Muscle layer of duodenum (tissue), 2 donors: Measurements from ENCODE around the gene MSRB1.
"Not testable (repeated sequence)": the region's sequence is repeated elsewhere in the genome, so short reads cannot be mapped to it uniquely, and the experiment has no call there.

Source experiments
- H3K27ac ChIP-seq: one replicate; pipeline ENCODE4 v1.7.0; 2013; ENCODE audit warnings: mild to moderate bottlenecking, low read length
- H3K27me3 ChIP-seq: one replicate; pipeline ENCODE4 v1.7.0; 2013; ENCODE audit warnings: low read depth, mild to moderate bottlenecking, control low read depth, low read length
- H3K36me3 ChIP-seq, 2 donors: one replicate each; pipeline ENCODE4 v1.7.0; 2013; ENCODE audit warnings: low read length in 2 of 2, control low read depth in 1 of 2, mild to moderate bottlenecking in 1 of 2; ENCODE audit not compliant: insufficient read depth in 2 of 2, control insufficient read depth in 1 of 2
- H3K4me1 ChIP-seq, 2 donors: one replicate each; pipeline ENCODE4 v1.7.0; 2013; ENCODE audit warnings: low read length in 2 of 2, mild to moderate bottlenecking in 2 of 2, control low read depth in 1 of 2, moderate library complexity in 1 of 2; ENCODE audit not compliant: insufficient read depth in 2 of 2, control insufficient read depth in 1 of 2
- H3K4me3 ChIP-seq, 2 donors: one replicate each; pipeline ENCODE4 v1.7.0; 2013; ENCODE audit warnings: low read length in 2 of 2, low read depth in 1 of 2, mild to moderate bottlenecking in 1 of 2
- H3K9me3 ChIP-seq, 2 donors: one replicate each; pipeline ENCODE4 v1.7.0; 2013; ENCODE audit warnings: low read length in 2 of 2, control low read depth in 1 of 2, mild to moderate bottlenecking in 1 of 2; ENCODE audit not compliant: control insufficient read depth in 1 of 2
- donor health status: healthy.

Gene MSRB1

DNA sequence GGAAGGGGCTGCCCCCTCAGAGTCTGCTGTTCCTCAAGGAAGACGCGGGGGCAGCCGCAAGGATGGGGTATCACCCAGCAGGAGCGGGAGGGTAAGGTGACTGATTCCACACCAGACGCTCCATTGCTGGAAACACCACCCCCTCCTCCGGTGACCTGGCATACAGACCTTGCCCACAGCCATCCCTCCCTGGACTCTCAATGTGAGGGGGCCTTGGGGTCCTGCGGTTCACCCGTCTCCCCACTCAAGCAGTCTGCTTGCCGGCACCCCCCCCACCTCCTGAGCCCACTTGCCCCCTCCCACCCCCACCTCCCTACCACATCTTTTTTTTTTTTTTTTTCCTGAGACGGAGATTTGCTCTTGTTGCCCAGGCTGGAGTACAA, 12.7 kb downstream of the MSRB1 start:
- H3K4me3 ChIP-seq: no peak overlapping the region
- no peaks in the 10 kb centered on the region for H3K9me3 ChIP-seq
- no peaks in the 10 kb centered on the region for H3K27me3 ChIP-seq
- no peaks in the 10 kb centered on the region for H3K36me3 ChIP-seq
- H3K4me1 ChIP-seq: peaks cover 0 to 3% of the 10 kb centered on the region in 2 donors
- no peak overlapping the region for H3K27ac ChIP-seq

DNA sequence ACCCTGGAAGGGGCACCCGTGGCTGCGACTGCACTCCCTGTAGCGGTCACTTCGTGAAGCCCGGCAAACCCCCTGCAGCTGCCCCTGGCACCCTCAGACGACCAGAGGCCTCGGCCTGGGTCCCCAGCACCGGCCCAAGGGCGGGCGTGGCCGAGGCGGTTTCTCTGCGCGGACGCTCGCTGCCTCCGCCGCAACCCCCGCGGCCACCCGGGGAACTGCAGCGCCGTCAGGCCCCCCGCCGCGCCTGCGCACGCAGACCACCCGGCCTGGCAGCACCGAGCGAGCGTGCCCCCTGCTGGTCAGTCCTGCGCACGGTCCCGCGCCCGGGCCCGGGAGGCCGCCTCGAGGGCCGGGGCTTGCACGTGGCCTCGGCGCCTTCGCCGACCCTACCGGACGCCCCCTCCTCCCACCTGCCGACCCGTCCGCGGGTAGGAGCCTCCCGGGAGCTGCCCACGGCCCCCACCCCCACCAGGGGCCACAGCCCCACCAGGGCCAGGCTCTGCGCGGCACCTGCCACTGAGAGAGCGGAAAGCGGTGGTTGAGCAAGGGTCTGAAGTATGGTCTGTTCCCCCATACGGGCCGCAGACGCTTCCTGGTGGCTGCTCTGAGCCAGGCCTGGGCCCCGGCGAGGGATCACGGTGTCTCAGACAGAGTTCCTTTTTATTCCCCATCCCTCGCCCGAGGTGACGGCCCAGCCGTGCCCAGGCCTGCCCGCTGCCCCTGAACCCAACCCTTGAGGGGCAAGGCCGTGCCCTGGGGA, 13.2 kb downstream of the MSRB1 start:
- no peaks in the 10 kb centered on the region for H3K27me3 ChIP-seq
- H3K27ac ChIP-seq: no peak overlapping the region
- peaks cover 0 to 3% of the 10 kb centered on the region in 2 donors for H3K4me1 ChIP-seq
- no peaks in the 10 kb centered on the region for H3K36me3 ChIP-seq
- no peaks in the 10 kb centered on the region for H3K9me3 ChIP-seq
- H3K4me3 ChIP-seq: peak overlapping the region in 1 of 2 donors; percentile 77

DNA sequence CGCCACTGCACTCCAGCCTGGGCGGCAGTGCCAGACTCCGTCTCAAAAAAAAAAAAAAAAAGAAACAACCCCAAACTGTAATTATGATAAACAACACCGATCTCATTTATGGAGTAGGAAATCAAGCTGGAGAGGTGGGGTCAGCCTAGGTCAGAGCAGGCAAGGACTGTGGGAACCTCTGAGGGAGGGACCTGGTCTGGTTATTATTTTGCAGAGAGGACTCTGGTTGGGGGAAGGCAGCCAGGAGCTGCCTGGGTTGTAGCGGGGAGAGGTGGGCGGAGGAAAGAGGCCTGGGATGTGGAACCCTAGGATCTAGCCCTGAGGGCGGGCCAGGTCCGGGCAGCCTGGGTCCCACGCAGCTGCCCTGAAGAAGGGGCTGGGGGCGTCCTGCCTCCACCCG, 13.9 kb downstream of the MSRB1 start:
- peaks cover 0 to 3% of the 10 kb centered on the region in 2 donors for H3K4me1 ChIP-seq
- H3K9me3 ChIP-seq: no peaks in the 10 kb centered on the region
- no peaks in the 10 kb centered on the region for H3K27me3 ChIP-seq
- no peak overlapping the region for H3K27ac ChIP-seq
- H3K4me3 ChIP-seq: peak overlapping the region; percentile 47 to 77
- no peaks in the 10 kb centered on the region for H3K36me3 ChIP-seq

- no peaks in the 10 kb centered on the region for H3K36me3 ChIP-seq
- H3K27me3 ChIP-seq: peaks cover 15% of the 10 kb centered on the region
- H3K4me1 ChIP-seq: peaks cover 0 to 10% of the 10 kb centered on the region in 2 donors
- peaks cover 0 to 2% of the 10 kb centered on the region in 2 donors for H3K9me3 ChIP-seq
- no peak overlapping the region for H3K4me3 ChIP-seq
- H3K27ac ChIP-seq: no peak overlapping the region
Observed at GRCh38 chr16:1926271-1926670, 16.7 kb downstream of the MSRB1 start.

GRCh38 chr16:1924095-1924494, 18.9 kb downstream of the MSRB1 start:
- Histone ChIP-seq H3K27ac (no peak overlapping the region), H3K4me1 (peaks cover 0 to 8% of the 10 kb centered on the region in 2 donors), H3K27me3 (peaks cover 37% of the 10 kb centered on the region), H3K36me3 (no peaks in the 10 kb centered on the region), H3K4me3 (no peak overlapping the region), H3K9me3 (peaks cover 0 to 2% of the 10 kb centered on the region in 2 donors)

DNA sequence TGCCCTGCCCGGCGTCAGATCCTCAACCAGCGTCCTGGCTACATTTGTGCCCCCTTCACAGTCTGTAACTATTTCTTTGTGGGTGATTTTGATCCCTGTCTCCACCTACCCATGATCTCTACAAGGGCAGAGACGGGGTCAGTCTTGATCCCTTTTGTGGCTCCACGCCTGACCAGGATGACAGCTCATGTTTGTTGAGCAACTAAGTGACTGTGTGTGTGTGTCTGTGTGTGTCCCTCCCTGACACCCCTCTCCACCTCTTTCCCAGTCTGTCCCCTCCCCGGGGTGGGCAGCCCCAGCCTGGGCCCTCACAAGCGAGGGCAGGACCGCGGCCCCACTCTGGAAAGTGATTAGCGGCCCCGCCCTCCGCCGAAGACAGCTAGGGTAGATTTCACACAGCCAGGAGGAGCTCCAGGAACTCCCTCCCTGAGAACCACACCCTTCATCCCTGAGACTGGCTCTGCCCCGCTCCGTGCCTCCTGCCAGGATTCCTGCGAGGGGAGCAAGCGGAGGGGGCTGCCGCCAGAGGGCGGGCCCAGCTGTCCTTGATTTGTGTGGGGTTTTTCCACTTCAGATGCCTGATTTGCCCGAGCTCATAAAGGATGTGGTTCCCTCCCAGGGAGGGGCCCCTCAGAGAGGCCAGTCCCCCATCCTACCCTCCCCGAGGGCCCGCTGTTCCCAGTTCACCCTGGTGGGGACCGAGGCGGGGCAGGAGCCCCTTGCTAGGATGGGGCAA, 19.5 kb downstream of the MSRB1 start:
- Histone ChIP-seq H3K4me3 (no peak overlapping the region), H3K36me3 (no peaks in the 10 kb centered on the region), H3K27ac (no peak overlapping the region), H3K4me1 (peaks cover 0 to 9% of the 10 kb centered on the region in 2 donors), H3K9me3 (peaks cover 0 to 2% of the 10 kb centered on the region in 2 donors), H3K27me3 (peaks cover 43% of the 10 kb centered on the region)

- Histone ChIP-seq H3K27ac (no peak overlapping the region), H3K4me1 (peaks cover 0 to 14% of the 10 kb centered on the region in 2 donors), H3K27me3 (peaks cover 48% of the 10 kb centered on the region)
Observed at GRCh38 chr16:1922357-1922756, 20.6 kb downstream of the MSRB1 start.

DNA sequence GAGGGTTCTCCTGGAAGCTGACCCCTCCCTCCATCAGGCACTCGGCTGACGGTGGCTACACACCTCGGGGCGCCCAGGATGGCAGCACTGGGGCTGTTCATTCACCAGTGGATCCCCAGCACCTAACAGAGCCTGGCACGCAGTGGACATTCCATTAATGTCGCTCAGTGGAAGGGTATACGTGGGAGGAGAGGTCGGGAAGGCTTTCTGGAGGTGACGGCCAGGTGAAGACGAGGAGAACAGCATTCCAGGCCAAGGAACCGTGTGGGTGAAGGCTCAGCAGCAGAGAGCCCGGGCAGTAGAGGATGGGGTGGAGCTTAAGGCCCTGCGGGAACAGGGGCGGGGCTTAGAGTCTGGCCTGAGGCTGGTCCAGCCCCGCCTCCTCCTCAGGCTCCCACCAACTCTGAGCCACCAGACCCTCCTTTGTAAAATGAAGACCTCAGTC, 22.2 kb downstream of the MSRB1 start:
- Histone ChIP-seq H3K27me3 (peaks cover 63% of the 10 kb centered on the region), H3K4me1 (peaks cover 0 to 17% of the 10 kb centered on the region in 2 donors), H3K36me3 (no peaks in the 10 kb centered on the region), H3K9me3 (peaks cover 0 to 2% of the 10 kb centered on the region in 2 donors), H3K4me3 (no peak overlapping the region), H3K27ac (no peak overlapping the region)

More at GRCh38 chr16:1922357-1922756, 20.6 kb downstream of the MSRB1 start:
- H3K4me3 ChIP-seq: no peak overlapping the region
- peaks cover 0 to 2% of the 10 kb centered on the region in 2 donors for H3K9me3 ChIP-seq
- no peaks in the 10 kb centered on the region for H3K36me3 ChIP-seq

- not testable (repeated sequence) for H3K4me3 ChIP-seq, H3K27ac ChIP-seq, H3K36me3 ChIP-seq, H3K9me3 ChIP-seq
- Histone ChIP-seq H3K27me3 (peaks cover 68% of the 10 kb centered on the region), H3K4me1 (peaks cover 0 to 17% of the 10 kb centered on the region in 2 donors)
Observed at GRCh38 chr16:1920122-1920521, 22.9 kb downstream of the MSRB1 start.

DNA sequence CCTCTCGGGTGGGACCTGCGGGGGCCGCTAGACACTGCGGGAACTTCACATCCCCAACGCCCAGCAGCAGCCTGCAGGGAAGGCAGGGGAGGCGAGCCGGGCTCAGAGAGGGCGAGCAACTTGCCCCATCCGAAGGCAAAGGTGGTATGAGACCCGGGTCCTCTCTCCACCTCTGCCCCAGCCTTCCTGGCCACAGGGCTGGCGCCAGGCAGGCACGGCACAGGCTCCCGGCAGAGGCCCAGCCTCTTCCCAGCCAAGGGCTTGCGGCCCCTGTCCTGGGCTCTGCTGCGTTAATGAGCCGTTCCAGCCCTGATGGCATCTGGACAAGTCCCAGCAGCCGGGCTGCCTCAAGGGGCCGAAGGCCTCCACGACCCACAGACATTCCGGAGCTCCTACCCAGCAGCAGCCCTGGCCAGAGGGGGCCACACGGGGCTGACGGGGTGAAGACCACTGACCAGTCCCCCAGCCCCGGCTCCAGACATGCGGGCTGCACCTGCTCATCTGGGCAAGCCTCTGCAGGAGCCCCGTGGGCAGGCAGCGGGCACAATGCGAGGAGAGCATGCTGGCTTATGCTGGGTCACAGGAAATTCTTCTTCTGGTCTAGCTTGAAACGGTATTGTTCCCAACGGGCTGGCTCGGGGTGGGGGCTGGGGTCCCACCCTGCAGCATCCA, 23.5 kb downstream of the MSRB1 start:
- Histone ChIP-seq H3K27me3 (peaks cover 68% of the 10 kb centered on the region), H3K4me1 (peaks cover under 1 to 17% of the 10 kb centered on the region in 2 donors), H3K4me3 (no peak overlapping the region), H3K27ac (no peak overlapping the region), H3K9me3 (peaks cover 0 to 2% of the 10 kb centered on the region in 2 donors), H3K36me3 (no peaks in the 10 kb centered on the region)
